DMS153 treated with DMSO at 0.1 percent for 48 hours (cell line): Measurements from ENCODE around the gene ASGR2.
"Not testable (repeated sequence)": the region's sequence is repeated elsewhere in the genome, so short reads cannot be mapped to it uniquely, and the experiment has no call there.

Experiments
- DNase-seq: peaks from one replicate; lab custom pipeline; 2025; ENCODE audit not compliant: unreplicated experiment; lab: John Stamatoyannopoulos, UW

Gene ASGR2, protein sequence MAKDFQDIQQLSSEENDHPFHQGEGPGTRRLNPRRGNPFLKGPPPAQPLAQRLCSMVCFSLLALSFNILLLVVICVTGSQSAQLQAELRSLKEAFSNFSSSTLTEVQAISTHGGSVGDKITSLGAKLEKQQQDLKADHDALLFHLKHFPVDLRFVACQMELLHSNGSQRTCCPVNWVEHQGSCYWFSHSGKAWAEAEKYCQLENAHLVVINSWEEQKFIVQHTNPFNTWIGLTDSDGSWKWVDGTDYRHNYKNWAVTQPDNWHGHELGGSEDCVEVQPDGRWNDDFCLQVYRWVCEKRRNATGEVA

DNA sequence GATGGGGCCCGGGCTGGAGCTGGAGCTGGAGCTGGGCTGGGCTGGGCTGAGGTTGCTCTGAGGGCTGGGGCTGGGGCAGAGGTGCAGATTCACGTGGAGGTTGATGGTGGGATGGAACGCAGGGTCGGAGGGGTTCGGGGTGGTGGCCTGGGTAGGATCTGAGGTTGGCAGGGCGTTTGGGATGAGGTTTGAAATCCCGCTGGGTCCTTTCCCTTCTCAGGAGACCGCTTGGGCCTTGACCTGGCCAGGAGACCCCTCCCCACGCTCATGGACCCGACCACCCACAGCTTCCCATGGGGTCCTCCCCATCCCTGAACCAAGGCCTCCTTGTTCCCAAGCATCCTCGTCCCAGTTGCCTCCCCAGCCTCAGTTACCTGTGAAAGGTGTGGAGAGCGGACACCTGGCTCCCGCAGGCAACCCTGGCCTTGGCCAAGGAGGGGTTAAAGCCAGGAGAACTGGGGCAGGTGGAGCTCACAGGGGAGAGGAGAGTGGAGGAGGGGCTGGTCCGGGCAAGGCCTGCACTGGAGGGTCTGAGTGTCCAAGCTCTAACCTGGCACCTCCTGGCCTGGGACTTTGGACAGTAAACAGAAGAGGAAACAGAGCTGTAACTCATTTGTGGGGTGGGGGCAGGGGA is at the start of gene ASGR2:
TSS of gene ASGR2 (minus strand) at position 582 of the 634 bp plus-strand sequence. CDS start 582 bp downstream, outside the sequence.
- DNase-seq: no peak

DNA sequence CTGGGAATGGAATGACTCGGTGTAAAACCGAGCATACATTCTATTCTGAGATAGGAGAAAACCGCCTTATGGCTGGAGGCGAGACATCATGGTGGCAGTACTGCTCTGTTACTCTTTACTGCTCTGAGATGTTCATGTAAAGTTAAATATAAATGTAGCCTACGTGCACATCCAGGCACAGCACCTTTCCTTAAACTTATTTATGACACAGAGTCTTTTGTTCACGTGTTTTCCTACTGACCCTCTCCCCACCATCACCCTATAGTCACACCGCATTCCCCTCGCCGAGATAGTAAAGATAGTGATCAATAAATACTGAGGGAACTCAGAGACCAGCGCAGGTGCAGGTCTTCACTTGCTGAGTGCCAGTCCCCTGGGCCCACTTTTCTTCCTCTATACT is 44.9 kb upstream of the ASGR2 start:
- not testable (repeated sequence) for DNase-seq

DNA sequence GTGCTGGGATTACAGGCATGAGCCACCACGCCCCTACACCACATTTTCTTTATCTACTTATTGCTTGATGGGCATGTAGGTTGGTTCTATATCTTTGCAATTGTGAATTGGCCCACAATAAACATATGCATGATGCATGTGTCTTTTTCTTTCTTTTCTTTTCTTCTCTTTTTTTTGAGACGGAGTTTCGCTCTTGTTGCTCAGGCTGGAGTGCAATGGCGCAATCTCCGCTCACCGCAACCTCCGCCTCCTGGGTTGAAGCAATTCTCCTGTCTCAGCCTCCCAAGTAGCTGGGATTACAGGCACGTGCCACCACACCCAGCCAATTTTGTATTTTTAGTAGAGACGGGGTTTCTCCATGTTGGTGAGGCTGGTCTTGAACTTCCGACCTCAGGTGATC is 43.8 kb upstream of the ASGR2 start:
- DNase-seq: not testable (repeated sequence)

DNA sequence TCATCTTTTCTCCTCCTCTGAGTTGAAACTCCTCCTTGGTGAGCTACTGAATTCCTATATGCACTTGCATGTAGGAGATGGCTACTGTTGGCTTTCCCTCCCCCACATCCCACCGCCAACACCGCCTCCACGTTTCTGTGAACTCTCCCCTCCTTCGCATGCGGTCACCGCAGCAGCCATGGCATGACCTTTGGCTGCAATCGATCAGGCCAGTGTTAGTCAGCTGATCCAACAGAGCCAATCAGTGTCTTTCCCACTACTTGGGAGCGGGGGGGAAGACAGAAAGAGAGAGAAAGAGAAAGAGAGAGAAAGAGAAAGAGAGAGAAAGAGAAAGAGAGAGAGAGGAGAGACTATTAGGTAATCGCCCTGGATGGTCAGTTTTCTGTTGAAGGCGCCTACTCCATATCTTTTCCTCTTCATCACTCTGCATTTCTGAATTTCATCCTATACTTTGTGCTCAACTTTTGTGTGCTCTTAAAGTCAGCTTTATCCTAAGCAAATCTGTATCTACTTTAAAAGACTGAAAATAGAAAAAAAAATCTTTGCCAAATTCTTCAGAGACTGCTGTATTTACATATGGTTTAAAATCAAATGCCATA is 41.8 kb upstream of the ASGR2 start:
- DNase-seq: no peak

DNA sequence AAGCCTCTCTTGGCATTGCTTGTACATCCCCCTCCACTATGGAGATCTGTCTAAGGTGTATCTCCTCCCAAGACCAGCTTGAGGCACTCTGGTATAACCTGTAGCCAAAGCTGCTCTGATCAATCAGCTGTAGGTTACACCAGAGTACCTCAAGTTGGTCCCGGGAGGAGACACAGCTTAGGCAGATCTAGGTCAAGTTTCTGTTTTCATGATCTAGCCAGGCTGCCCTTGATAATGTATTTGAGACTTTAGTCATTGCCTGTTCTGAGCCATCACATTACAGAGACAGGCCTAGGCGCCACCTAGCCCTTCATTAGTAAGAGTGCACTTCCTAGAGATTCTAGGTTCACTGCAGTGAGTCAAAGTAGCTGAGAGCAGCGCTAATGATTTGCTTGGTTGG is 33.1 kb upstream of the ASGR2 start:
- no peak for DNase-seq

DNA sequence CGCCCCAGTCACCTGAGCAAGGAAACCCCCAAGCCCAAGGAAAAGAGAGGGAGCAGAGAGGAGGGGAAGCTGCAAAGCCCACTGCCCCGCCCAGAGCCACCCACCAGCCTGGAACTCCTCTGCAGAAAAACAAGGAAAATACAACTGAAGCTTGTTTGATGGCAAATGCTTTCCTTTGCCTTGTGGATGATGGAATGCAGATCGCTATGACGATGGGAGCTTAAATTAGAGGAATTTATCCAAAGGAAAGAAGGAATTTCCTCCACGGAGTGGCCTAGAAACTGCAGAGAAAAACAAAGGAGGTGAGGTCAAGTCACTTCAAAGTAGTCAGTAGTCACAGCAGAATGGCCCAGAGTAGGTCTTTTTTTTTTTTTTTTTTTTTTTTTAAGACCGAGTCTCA is 31.5 kb upstream of the ASGR2 start:
- DNase-seq: no peak

DNA sequence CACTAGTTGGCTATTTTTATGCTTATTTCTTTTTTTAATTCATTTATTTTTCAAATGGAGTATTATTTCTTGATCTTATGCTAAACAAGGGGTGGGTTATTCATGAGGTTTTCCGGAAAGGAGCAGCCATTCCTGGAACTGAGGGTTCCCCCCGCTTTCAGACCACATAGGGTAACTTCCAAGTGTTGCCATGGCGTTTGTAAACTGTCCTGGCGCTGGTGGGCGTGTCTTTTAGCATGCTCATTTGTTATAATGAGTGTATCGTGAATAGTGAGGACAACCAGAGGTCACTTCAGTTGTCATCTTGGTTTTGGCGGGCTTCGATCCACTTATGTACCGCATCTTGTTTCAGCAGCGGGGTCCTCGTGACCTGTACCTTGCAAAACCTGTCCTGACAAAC is 29.6 kb upstream of the ASGR2 start:
- no peak for DNase-seq

DNA sequence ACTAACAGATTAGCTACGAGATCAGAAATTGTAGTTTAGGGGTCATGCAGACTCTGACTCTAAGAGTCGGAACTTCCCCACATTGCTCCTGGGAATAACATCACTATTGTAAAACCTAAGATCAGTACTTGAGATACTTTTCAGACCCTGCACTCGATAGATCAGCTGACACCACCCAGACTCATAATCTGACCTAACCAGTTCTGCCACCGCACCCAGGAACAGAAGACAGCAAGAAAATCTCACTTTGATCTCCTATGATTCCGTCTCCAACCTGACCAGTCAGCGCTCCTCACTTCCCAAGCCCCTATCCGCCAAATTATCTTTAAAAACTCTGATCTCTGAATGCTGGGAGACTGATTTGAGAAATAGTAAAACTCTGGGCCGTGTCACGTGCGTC is 27.2 kb upstream of the ASGR2 start:
- no peak for DNase-seq

DNA sequence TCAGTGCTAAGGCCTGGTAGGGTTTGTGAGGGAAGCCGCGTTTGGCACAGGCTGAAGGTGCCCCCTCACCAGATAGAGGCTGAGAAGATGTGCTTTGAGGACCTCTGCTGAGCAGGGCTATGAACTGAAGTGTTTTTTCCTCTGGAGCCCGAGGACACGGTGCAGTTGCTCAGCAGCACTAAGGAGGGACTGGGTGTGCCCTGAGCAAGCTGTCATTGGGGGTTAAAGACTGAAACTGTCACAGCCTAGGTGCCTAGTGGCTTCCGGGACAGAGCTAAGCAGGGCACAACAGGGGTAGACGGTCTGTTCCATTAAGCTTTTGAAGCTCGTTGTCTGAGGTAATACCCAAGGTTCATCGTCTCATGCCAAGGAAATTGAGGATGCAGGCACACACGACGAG is 24.8 kb upstream of the ASGR2 start:
- no peak for DNase-seq

DNA sequence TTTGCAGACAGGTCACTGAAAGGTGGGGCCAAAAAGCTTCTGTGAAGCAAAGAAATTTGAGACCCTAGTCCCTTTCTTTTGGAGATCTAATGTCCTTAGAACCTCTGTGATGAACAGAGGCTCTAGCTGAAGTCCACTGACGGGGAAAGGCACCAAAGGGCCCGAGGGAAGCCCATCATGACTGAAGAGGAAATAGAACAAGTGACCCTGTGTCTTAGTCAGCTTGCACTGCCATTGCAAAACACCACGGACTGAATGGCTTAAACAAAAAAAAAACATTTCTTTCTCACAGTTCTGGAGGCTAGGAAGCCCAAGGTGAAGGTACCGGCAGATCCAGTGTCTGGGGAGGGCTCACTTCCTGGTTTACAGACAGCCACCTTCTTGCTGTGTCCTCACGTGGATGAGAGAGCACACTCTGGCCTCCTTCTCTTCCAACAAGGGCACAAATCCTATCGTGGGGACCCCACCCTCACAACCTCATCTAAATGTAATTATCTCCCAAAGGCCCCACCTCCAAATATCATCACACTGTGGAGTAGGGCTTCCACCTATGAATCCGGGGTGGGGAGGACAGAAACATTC is 24.3 kb upstream of the ASGR2 start:
- no peak for DNase-seq

DNA sequence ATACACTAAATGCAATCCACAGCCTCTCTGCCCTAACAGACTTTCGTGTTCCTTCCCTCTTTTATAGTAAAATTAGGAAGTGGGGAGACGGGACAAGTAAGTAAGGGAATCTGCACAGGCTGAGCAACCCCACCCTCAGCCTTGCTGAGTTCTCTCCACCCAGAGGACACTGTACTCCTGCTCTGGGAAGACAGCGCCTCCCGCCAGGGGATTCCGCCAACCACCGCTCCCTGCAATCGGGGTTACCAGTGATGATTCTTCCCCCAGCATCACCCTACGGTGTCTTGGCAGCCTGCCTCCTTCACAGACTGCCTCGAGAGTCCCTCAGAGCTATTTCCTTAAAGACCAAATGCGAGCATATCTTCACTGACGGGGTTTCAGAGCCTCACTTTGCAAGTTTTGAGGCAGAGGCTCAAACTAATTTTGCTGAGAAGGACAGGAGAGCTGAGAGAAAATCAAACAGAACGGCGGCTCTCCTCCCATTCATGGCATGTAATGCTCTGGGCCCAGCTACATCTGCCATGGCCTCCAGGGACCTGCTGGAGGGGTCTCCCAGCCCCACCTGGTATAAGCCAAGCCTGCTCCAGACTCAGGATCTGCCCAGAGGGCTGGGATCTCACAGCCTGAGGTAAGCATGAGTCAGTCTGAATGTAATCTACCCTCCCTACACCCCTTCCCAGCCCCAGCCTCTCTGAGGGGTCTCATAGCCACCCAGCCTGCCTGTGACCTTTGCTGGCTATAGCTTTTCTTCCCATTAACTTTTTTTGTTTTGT is 22.7 kb upstream of the ASGR2 start:
- no peak for DNase-seq

DNA sequence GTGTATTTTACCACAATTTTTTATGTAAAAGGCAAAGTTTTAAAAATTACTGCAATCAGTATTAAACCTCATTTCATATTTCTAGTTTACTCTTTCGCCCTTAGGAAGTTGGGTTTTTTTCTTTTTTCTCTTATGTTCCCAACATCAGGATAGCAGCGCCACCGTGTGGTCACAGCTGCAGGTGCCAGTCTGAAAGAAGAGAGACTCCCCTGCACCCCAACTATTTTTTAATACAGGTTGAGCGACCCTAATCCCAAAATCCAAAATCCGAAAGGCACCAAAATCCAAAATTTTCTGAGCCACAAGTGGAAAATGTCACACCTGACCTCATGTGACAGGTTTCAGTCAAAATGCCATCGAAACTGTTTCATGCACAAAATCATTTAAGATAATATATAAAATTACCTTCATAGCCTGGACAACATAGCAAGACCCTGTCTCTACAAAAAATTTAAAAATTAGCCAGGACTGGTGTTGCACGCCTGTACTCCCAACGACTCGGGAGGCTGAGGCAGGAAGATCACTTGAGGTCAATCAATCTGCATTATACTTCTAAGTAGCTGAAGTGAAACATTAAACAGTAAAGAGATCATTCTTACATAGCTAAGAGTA is 21.8 kb upstream of the ASGR2 start:
- peak; percentile 11 for DNase-seq

DNA sequence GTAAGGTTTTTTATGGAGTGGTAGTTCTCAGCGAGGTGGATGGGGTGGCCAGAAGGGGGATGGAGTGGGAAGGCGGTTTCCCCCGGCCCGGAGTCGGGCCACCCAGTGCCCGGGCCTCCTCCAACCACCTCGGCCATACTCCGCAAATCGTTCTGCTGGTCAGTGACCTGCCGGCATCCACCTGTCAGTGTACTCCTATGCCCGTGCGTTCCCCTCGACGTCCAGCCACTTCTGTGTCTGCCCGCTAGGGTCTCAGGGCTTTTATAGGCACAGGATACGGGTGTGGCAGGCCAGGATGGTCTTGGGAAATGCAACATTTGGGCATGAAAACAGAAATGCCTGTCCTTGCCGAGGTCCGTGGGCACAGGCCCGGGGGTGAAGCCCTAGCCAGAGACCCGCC is 19.3 kb upstream of the ASGR2 start:
- no peak for DNase-seq

DNA sequence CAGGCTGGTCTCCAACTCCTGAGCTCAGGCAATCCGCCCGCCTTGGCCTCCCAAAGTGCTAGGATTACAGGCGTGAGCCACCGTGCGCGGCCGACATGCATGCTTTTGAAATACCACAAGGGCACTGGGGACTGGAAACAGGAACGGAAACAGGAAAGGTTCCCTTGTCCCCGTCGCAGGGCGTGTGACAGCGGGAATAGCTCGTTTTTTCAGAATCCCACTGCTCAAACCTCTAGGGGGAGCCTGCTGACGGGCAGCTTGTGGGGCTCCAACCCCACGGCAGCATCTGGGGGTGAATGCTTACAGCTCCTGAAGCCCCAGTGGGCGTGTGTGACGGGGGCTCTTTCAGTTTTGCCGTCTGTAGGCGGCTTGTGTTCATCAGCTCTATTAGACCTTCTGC is 18.8 kb upstream of the ASGR2 start:
- DNase-seq: no peak

DNA sequence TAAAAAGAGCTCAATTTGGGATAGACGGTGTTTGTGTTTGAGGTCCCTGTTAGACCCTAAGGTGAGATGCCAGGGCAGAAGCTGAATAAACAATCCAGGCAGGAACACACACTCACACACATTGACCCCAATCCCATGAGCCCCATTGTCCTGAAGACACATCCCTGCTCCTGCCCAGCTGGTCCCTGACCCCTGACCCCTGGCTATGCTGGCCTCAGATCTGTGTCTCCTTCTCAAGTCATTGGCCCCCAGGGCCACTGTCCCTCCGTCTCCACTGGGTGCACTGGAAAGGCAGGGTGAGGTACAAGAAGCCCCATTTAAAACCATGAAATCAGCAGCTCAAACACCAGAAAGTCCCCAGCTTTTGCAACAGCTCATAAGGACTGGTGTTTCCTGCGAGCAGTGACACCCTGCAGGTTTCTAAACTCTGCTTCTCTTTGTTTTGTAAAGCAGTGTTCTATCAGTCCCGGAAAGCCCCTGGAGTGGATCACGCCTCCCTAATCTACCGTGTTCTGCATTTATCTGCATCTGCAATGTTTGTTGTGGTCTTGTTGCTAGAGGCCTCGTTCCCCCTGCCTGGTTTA is 18.0 kb upstream of the ASGR2 start:
- no peak for DNase-seq

DNA sequence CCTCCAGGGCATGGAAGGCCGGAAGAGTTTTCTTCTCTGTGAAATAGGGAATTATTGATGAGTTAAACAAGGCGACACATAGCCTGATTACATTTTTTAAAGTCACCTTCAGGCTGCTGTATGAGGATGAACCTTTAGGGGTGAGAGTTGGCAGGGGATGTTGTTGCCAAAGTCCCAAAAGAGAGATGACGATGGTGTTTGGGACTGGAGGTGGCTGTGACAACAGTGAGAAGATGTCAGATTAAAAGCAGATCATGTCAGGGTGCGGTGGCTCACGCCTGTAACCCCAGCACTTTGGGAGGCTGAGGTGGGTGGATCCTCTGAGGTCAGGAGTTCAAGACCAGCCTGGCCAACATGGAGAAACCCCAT is 16.8 kb upstream of the ASGR2 start:
- DNase-seq: no peak

DNA sequence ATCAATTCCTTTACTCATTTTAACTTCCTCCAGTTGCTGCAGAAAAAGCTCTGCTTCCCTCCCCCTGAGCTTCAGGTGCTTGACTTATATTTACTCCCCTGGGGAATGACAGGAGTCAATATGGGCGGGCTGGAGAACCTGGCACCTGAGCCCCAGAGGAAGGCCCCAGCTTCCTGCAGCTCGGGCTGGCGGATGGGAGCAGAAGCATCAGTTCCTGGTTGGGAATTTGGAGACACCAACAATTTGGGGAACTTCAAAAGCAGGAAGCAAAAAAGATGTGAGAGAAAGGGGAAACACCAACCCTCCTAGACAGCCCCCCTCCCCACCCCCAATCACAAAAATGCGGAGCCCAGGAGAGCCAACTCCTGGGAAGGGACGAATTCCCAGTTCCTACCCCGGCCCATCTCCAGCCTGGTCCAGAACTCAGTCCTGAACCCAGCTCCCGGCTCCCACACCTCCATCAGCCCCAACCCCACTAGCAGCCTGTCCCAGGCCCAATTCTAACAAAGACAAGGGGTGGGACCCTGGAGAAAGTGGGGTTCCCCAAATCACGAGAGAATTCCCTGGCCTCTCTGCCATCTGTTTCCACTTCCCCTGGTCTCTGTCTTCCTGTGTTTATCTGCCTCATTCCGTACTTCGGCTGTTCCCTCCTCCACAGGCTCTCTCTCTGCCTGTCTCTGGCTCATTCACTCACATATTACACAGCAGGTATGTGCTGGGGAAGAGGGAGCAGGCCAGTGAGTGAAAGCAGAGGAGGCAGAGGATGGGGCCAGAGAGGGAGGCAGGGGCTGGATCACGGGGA is 16.2 kb upstream of the ASGR2 start:
- peak; percentile 1 for DNase-seq

DNA sequence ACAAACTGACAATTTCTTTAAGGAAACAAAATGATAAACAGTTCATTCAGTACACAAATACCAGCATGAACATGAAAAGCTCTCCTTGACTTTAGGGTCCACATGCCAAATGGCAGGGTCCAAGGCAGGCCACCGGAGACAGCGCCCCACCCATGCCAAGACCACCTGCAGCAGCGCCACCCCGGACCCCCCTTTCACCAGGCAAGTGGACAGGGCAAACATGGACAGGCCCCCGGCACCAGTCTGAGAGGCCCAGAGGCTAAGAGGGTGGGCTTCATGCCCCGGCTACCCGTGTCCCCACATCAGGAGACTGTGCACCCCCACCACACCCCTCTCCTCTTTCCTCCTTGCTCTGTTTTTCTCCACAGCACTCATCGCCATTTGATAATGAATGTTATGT is 14.7 kb upstream of the ASGR2 start:
- no peak for DNase-seq

DNA sequence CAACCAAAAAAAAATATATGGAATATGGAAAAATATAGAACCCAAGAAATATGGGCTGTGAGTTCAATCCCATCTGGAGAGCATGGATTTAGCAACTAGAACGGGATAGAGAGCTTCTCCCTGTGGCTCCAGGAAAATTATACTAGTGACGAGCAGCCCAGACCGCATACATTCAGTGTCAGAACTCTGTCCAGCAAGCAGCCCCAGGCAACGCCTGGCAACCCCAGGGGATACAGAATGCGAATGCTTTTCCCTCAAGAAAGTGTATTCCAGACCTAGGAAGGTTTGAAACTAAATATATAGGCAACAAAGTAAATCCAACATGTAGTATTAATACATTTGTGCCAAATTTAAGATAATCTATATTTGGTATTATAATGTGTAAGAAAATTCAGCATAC is 13.5 kb upstream of the ASGR2 start:
- DNase-seq: no peak

DNA sequence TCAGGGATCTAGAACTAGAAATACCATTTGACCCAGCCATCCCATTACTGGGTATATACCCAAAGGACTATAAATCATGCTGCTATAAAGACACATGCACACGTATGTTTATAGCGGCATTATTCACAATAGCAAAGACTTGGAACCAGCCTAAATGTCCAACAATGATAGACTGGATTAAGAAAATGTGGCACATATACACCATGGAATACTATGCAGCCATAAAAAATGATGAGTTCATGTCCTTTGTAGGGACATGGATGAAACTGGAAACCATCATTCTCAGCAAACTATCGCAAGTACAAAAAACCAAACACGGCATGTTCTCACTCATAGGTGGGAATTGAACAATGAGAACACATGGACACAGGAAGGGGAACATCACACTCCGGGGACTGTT is 12.9 kb upstream of the ASGR2 start:
- DNase-seq: not testable (repeated sequence)
